ENCODE data around the gene ALK. TPM values are rescaled to one million over a fixed set of nuclear protein-coding genes. Genes with fewer than 3 reads are reported as not detected.

ALK gene
- total and polyA plus RNA-seq, 7 experiments from 2014 or later, result 0.13 TPM; not detected in 6

DNA sequence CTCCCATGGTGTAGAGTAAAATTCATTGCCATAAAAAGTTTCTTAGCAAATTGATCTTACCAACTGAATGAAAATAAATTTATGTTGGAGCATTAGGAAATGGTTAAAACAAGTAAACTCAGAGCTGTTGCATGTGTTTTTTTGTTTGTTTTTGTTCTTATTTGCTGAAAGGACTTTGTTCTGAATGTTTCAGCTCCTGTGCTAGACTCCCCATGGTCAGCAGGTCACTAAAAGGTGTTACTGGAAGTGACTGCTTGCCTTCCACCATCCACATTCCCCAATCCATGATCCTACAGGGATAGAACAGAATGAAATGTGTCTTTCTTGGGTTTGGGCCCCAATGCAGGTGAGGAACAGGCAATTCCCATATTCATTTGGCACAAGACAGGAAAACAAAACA is 101.8 kb downstream of the ALK start:
- POLR2A ChIA-PET, result no interaction called here
- H3K27me3 Mint-ChIP-seq, result peaks cover 0 to 13% (median 6%) of the 10 kb centered on the region in 5 donors

DNA sequence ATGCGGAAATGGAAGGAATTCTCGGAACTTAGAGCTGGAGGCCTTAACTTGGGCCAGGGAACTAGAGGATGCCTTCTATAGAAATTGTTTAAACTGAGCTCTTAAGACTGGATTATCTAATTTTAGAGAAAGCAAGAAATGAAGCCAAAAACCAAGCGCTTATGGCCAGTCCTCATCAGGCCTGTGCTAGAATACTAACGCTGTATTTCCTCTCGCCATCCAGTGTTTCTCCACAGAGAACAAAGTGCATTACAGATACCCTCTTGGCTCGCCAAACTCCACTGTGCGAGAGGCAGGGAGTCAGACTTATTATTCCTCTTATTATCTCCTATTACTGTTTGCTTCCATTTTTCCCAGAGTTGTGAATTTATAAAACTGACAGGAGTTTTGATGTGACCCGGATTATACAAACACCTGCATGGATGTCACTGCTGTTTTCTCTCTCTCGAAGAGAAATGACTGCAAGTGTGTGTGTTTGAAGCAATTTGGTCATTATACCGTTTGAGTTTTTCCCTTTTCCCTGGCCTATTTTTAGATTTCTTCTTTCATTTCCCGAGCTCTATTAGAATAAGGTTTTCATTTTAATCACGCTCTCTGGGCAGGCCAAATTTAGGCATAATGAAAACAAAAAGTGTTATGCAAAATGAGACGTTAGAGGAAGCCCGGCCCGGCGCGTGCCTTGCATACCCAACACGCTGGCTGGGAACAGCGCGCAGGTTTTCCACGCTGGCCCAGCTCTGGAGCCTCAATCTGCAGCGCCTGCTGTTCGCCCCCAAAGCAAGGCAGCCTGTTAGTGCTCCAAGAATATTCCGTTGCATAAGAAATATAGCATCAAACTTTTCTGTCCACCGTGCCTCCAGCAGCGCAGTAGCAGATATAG is 103.3 kb downstream of the ALK start:
- Mint-ChIP-seq H3K27me3 (peaks cover 0 to 6% (median 0%) of the 10 kb centered on the region in 5 donors), H3K4me3 (no peak overlapping the region), H3K9me3 (peaks cover 0 to 1% (median 0%) of the 10 kb centered on the region in 11 donors), H3K27ac (no peak overlapping the region), H3K4me1 (no peaks in the 10 kb centered on the region), H3K36me3 (no peaks in the 10 kb centered on the region)
- no peak overlapping the region for H3K27ac ChIP-seq (ENCODE audit: low read depth, low read length)
- POLR2A ChIA-PET, result no interaction called here
- no peaks in the 10 kb centered on the region for H3K27me3 ChIP-seq (ENCODE audit: control insufficient read depth in 2 of 2, insufficient read depth in 2 of 2, low read length in 2 of 2)
- H3K36me3 ChIP-seq (ENCODE audit: control insufficient read depth in 2 of 3, insufficient read depth in 3 of 3, low read length in 3 of 3), result no peaks in the 10 kb centered on the region
- CTCF ChIA-PET, result interaction anchor here (0.6 kb wide), 2 partner anchors 20 to 1270 kb away, joined by 3 to 4 read pairs; no protein-coding TSS in a partner anchor
- no peak overlapping the region for H3K4me3 ChIP-seq (ENCODE audit: low read length)
- intact Hi-C loops (cut with micrococcal nuclease), result no loop called here
- H3K9me3 ChIP-seq (ENCODE audit: control insufficient read depth in 2 of 3, low read length in 3 of 3), result no peaks in the 10 kb centered on the region
- DNase-seq, result no peak
- ATAC-seq, result no peak
- no peaks in the 10 kb centered on the region for H3K4me1 ChIP-seq (ENCODE audit: control insufficient read depth in 2 of 2, insufficient read depth in 2 of 2, low read length in 2 of 2)

More for the DNA sequence above, 101.8 kb downstream of the ALK start:
- no peaks in the 10 kb centered on the region for H3K36me3 Mint-ChIP-seq
- Histone ChIP-seq H3K36me3 (ENCODE audit: control insufficient read depth in 2 of 3, insufficient read depth in 3 of 3, low read length in 3 of 3) (no peaks in the 10 kb centered on the region), H3K4me1 (ENCODE audit: control insufficient read depth in 2 of 2, insufficient read depth in 2 of 2, low read length in 2 of 2) (no peaks in the 10 kb centered on the region), H3K27ac (ENCODE audit: low read depth, low read length) (no peak overlapping the region), H3K9me3 (ENCODE audit: control insufficient read depth in 2 of 3, low read length in 3 of 3) (no peaks in the 10 kb centered on the region), H3K4me3 (ENCODE audit: low read length) (no peak overlapping the region), H3K27me3 (ENCODE audit: control insufficient read depth in 2 of 2, insufficient read depth in 2 of 2, low read length in 2 of 2) (no peaks in the 10 kb centered on the region)
- CTCF ChIA-PET, result no interaction called here
- no peak overlapping the region for H3K27ac Mint-ChIP-seq
- H3K4me1 Mint-ChIP-seq, result no peaks in the 10 kb centered on the region
- no peak for DNase-seq
- peaks cover 0 to 2% (median 0%) of the 10 kb centered on the region in 11 donors for H3K9me3 Mint-ChIP-seq
- intact Hi-C loops (cut with micrococcal nuclease), result no loop called here
- no peak for ATAC-seq
- H3K4me3 Mint-ChIP-seq, result no peak overlapping the region

- H3K27me3 ChIP-seq (ENCODE audit: control insufficient read depth in 2 of 2, insufficient read depth in 2 of 2, low read length in 2 of 2), result no peaks in the 10 kb centered on the region
- Mint-ChIP-seq H3K4me3 (no peak overlapping the region), H3K27me3 (peaks cover 0 to 6% (median under 1%) of the 10 kb centered on the region in 5 donors), H3K9me3 (peaks cover 0 to 1% (median 0%) of the 10 kb centered on the region in 11 donors), H3K27ac (no peak overlapping the region), H3K4me1 (no peaks in the 10 kb centered on the region), H3K36me3 (no peaks in the 10 kb centered on the region)
- H3K4me1 ChIP-seq (ENCODE audit: control insufficient read depth in 2 of 2, insufficient read depth in 2 of 2, low read length in 2 of 2), result no peaks in the 10 kb centered on the region
- no peak overlapping the region for H3K4me3 ChIP-seq (ENCODE audit: low read length)
- H3K9me3 ChIP-seq (ENCODE audit: control insufficient read depth in 2 of 3, low read length in 3 of 3), result no peaks in the 10 kb centered on the region
- ChIA-PET CTCF (interaction anchor here (0.6 kb wide), 1 partner anchor 1271 kb away, joined by 3 read pairs; no protein-coding TSS in a partner anchor), POLR2A (no interaction called here)
- DNase-seq, result no peak
- no peak for ATAC-seq
- H3K27ac ChIP-seq (ENCODE audit: low read depth, low read length), result no peak overlapping the region
- intact Hi-C loops (cut with micrococcal nuclease), result no loop called here
- H3K36me3 ChIP-seq (ENCODE audit: control insufficient read depth in 2 of 3, insufficient read depth in 3 of 3, low read length in 3 of 3), result no peaks in the 10 kb centered on the region
These were observed 104.1 kb downstream of the ALK start for GRCh38 chr2:29817299-29817698.

- H3K36me3 Mint-ChIP-seq, result no peaks in the 10 kb centered on the region
- no peak overlapping the region for H3K27ac Mint-ChIP-seq
- intact Hi-C loops (cut with micrococcal nuclease), result no loop called here
- no peaks in the 10 kb centered on the region for H3K4me1 Mint-ChIP-seq
- CTCF ChIA-PET, result interaction anchor here (0.7 kb wide), 1 partner anchor 133 kb away, joined by 3 read pairs; no protein-coding TSS in a partner anchor
- Histone ChIP-seq H3K4me1 (ENCODE audit: control insufficient read depth in 2 of 2, insufficient read depth in 2 of 2, low read length in 2 of 2) (no peaks in the 10 kb centered on the region), H3K4me3 (ENCODE audit: low read length) (no peak overlapping the region), H3K36me3 (ENCODE audit: control insufficient read depth in 2 of 3, insufficient read depth in 3 of 3, low read length in 3 of 3) (no peaks in the 10 kb centered on the region), H3K9me3 (ENCODE audit: control insufficient read depth in 2 of 3, low read length in 3 of 3) (no peaks in the 10 kb centered on the region), H3K27ac (ENCODE audit: low read depth, low read length) (no peak overlapping the region), H3K27me3 (ENCODE audit: control insufficient read depth in 2 of 2, insufficient read depth in 2 of 2, low read length in 2 of 2) (no peaks in the 10 kb centered on the region)
- H3K27me3 Mint-ChIP-seq, result peaks cover 0 to 6% (median 4%) of the 10 kb centered on the region in 5 donors
- ATAC-seq (no peak), DNase-seq (no peak)
- H3K4me3 Mint-ChIP-seq, result no peak overlapping the region
- peaks cover 0 to 1% (median 0%) of the 10 kb centered on the region in 11 donors for H3K9me3 Mint-ChIP-seq
- POLR2A ChIA-PET, result no interaction called here
These were observed 104.7 kb downstream of the ALK start for GRCh38 chr2:29816651-29817050.

- intact Hi-C loops (cut with micrococcal nuclease), result no loop called here
- no peak for ATAC-seq
- H3K4me3 Mint-ChIP-seq, result no peak overlapping the region
- Histone ChIP-seq H3K4me1 (ENCODE audit: control insufficient read depth in 2 of 2, insufficient read depth in 2 of 2, low read length in 2 of 2) (no peaks in the 10 kb centered on the region), H3K27me3 (ENCODE audit: control insufficient read depth in 2 of 2, insufficient read depth in 2 of 2, low read length in 2 of 2) (no peaks in the 10 kb centered on the region), H3K9me3 (ENCODE audit: control insufficient read depth in 2 of 3, low read length in 3 of 3) (no peaks in the 10 kb centered on the region), H3K4me3 (ENCODE audit: low read length) (no peak overlapping the region), H3K36me3 (ENCODE audit: control insufficient read depth in 2 of 3, insufficient read depth in 3 of 3, low read length in 3 of 3) (no peaks in the 10 kb centered on the region), H3K27ac (ENCODE audit: low read depth, low read length) (no peak overlapping the region)
- H3K27me3 Mint-ChIP-seq, result peaks cover 0 to 21% (median 12%) of the 10 kb centered on the region in 5 donors
- no peak overlapping the region for H3K27ac Mint-ChIP-seq
- DNase-seq, result no peak
- no peaks in the 10 kb centered on the region for H3K36me3 Mint-ChIP-seq
- no peaks in the 10 kb centered on the region for H3K4me1 Mint-ChIP-seq
- ChIA-PET POLR2A (no interaction called here), CTCF (no interaction called here)
- H3K9me3 Mint-ChIP-seq, result no peaks in the 10 kb centered on the region
These were observed 110.0 kb downstream of the ALK start for GRCh38 chr2:29811378-29811777.

GRCh38 chr2:29810956-29811355 is 110.4 kb downstream of the ALK start:
- CTCF ChIA-PET, result no interaction called here
- H3K27me3 Mint-ChIP-seq, result peaks cover 0 to 21% (median 15%) of the 10 kb centered on the region in 5 donors
- POLR2A ChIA-PET, result no interaction called here
- H3K36me3 ChIP-seq (ENCODE audit: control insufficient read depth in 2 of 3, insufficient read depth in 3 of 3, low read length in 3 of 3), result no peaks in the 10 kb centered on the region
- DNase-seq, result no peak
- no peak overlapping the region for H3K27ac Mint-ChIP-seq
- H3K4me1 Mint-ChIP-seq, result no peaks in the 10 kb centered on the region
- H3K4me3 ChIP-seq (ENCODE audit: low read length), result no peak overlapping the region
- H3K4me3 Mint-ChIP-seq, result no peak overlapping the region
- no peak for ATAC-seq
- H3K27ac ChIP-seq (ENCODE audit: low read depth, low read length), result no peak overlapping the region
- no peaks in the 10 kb centered on the region for H3K4me1 ChIP-seq (ENCODE audit: control insufficient read depth in 2 of 2, insufficient read depth in 2 of 2, low read length in 2 of 2)
- no peaks in the 10 kb centered on the region for H3K9me3 ChIP-seq (ENCODE audit: control insufficient read depth in 2 of 3, low read length in 3 of 3)
- peaks cover 0 to 1% (median 0%) of the 10 kb centered on the region in 11 donors for H3K9me3 Mint-ChIP-seq
- H3K36me3 Mint-ChIP-seq, result peaks cover 0 to under 1% (median 0%) of the 10 kb centered on the region in 5 donors
- intact Hi-C loops (cut with micrococcal nuclease), result no loop called here
- H3K27me3 ChIP-seq (ENCODE audit: control insufficient read depth in 2 of 2, insufficient read depth in 2 of 2, low read length in 2 of 2), result no peaks in the 10 kb centered on the region

DNA sequence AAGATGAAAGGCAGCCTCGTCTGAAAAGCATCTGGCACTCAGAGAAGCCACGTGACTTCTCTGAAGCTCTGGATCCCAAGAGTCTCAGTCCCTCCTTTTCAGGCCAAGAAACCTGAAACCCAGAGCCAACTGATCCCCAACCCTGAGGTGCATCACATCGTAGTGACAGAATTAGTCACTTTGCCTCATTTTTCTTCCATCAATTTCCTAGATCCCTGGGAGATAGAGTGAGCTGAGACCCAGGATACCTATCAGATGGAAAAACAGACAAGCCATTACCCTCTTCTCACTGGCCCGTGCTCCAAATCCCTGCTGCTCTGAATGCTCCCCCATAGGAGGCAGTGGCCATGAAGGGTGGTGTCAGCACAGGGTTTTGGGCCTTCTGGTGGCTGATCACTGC is 113.1 kb downstream of the ALK start:
- H3K4me1 Mint-ChIP-seq, result no peaks in the 10 kb centered on the region
- intact Hi-C loops (cut with micrococcal nuclease), result no loop called here
- CTCF ChIA-PET, result no interaction called here

More for the DNA sequence above, 113.1 kb downstream of the ALK start:
- H3K4me3 ChIP-seq (ENCODE audit: low read length), result no peak overlapping the region
- POLR2A ChIA-PET, result no interaction called here
- H3K4me3 Mint-ChIP-seq, result no peak overlapping the region
- H3K4me1 ChIP-seq (ENCODE audit: control insufficient read depth in 2 of 2, insufficient read depth in 2 of 2, low read length in 2 of 2), result no peaks in the 10 kb centered on the region
- H3K9me3 ChIP-seq (ENCODE audit: control insufficient read depth in 2 of 3, low read length in 3 of 3), result no peaks in the 10 kb centered on the region
- peaks cover 0 to 6% (median 0%) of the 10 kb centered on the region in 11 donors for H3K9me3 Mint-ChIP-seq
- ATAC-seq (no peak), DNase-seq (no peak)
- no peak overlapping the region for H3K27ac Mint-ChIP-seq
- H3K36me3 Mint-ChIP-seq, result peaks cover 0 to 3% (median 0%) of the 10 kb centered on the region in 5 donors
- H3K36me3 ChIP-seq (ENCODE audit: control insufficient read depth in 2 of 3, insufficient read depth in 3 of 3, low read length in 3 of 3), result no peaks in the 10 kb centered on the region
- H3K27ac ChIP-seq (ENCODE audit: low read depth, low read length), result no peak overlapping the region
- peaks cover 0 to 34% (median 28%) of the 10 kb centered on the region in 5 donors for H3K27me3 Mint-ChIP-seq
- H3K27me3 ChIP-seq (ENCODE audit: control insufficient read depth in 2 of 2, insufficient read depth in 2 of 2, low read length in 2 of 2), result no peaks in the 10 kb centered on the region

Measured in naive thymus-derived CD4-positive, alpha-beta T cell (primary cell).